Type B pancreatic cell (in vitro differentiated cells): ENCODE measurements around the gene CLEC2A. TPM values are rescaled to one million over a fixed set of nuclear protein-coding genes. Genes with fewer than 3 reads are reported as not detected.

Source experiments
- DNase-seq: peaks from one replicate; pipeline ENCODE4 v3.0.0; 2021; ENCODE audit warnings: mixed read lengths; ENCODE audit not compliant: unreplicated experiment; ENCODE audit errors: extremely low spot score
- H3K27ac Mint-ChIP-seq: 2 replicates; pipeline ENCODE4 v1.8.0; 2021; ENCODE audit warnings: mild to moderate bottlenecking, mixed read lengths
- H3K27me3 Mint-ChIP-seq: 2 replicates; pipeline ENCODE4 v1.8.0; 2021; ENCODE audit warnings: mixed read lengths
- H3K36me3 Mint-ChIP-seq: 2 replicates; pipeline ENCODE4 v1.8.0; 2021; ENCODE audit warnings: mixed read lengths
- H3K4me1 Mint-ChIP-seq: one replicate; pipeline ENCODE4 v1.8.0; 2021; ENCODE audit warnings: mixed read lengths; ENCODE audit not compliant: unreplicated experiment
- H3K4me3 Mint-ChIP-seq: 2 replicates; pipeline ENCODE4 v1.8.0; 2021; ENCODE audit warnings: mild to moderate bottlenecking, mixed read lengths
- H3K9me3 Mint-ChIP-seq: 2 replicates; pipeline ENCODE4 v1.8.0; 2021; ENCODE audit warnings: mixed read lengths
- total RNA-seq: library from RNA; stranded (reverse); gene quantifications from 2 replicates; pipeline ENCODE4 v1.2.1, GENCODE V29; 2021; ENCODE audit warnings: low replicate concordance
- TF ChIP-seq, protein P1 (sequence below): fragments of 200-600 bp; sonication (generic); conservative IDR thresholded peaks from 2 replicates; pipeline ENCODE4 v1.5.0; 2021; ENCODE audit warnings: antibody characterized with exemption, mild to moderate bottlenecking

CLEC2A gene
- total RNA-seq, 1 donor from 2014 or later, result not detected

DNA sequence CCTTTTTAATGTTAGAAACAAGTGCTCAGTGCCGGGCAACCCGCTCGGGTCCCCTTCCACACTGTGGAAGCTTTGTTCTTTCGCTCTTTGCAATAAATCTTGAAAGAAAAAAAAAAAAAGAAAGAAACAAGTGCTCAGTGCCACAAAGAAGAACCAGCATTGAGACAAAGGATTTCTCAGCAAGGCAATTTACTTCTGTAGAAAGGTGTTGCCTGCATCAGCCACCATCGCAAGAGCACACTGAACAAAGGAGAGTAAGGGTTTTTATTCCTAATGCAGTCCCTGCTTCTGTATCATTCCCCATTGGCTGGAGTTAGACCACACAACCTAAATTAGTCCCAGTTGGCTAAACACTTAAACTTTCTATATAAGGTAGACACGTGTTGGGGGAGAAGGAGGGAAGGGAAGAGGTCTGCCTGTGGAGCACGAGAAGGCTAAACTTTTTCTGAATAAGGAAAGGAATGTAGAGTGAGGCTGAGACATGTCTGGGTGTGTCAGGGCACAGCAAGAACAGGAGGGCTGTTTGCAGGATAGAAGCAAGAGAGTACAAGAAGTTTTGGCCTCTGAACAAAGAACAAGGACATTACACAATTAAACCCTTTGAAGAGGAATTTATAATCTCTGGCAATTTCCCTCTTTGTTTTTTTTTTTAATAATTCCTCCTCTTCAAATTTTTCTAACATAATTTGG lies 29.5 kb downstream of the CLEC2A start:
- TF ChIP-seq, protein P1, sequence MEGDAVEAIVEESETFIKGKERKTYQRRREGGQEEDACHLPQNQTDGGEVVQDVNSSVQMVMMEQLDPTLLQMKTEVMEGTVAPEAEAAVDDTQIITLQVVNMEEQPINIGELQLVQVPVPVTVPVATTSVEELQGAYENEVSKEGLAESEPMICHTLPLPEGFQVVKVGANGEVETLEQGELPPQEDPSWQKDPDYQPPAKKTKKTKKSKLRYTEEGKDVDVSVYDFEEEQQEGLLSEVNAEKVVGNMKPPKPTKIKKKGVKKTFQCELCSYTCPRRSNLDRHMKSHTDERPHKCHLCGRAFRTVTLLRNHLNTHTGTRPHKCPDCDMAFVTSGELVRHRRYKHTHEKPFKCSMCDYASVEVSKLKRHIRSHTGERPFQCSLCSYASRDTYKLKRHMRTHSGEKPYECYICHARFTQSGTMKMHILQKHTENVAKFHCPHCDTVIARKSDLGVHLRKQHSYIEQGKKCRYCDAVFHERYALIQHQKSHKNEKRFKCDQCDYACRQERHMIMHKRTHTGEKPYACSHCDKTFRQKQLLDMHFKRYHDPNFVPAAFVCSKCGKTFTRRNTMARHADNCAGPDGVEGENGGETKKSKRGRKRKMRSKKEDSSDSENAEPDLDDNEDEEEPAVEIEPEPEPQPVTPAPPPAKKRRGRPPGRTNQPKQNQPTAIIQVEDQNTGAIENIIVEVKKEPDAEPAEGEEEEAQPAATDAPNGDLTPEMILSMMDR, result no peak

GRCh38 chr12:9900930-9901329 lies 31.2 kb downstream of the CLEC2A start:
- DNase-seq, result no peak
- peaks cover 11% of the 10 kb centered on the region for H3K36me3 Mint-ChIP-seq
- no peak overlapping the region for H3K27ac Mint-ChIP-seq
- peaks cover 8% of the 10 kb centered on the region for H3K9me3 Mint-ChIP-seq
- TF ChIP-seq, protein P1, result no peak
- no peaks in the 10 kb centered on the region for H3K4me1 Mint-ChIP-seq
- H3K27me3 Mint-ChIP-seq, result peaks cover 3% of the 10 kb centered on the region
- no peak overlapping the region for H3K4me3 Mint-ChIP-seq

More for the DNA sequence above, 29.5 kb downstream of the CLEC2A start:
- H3K4me3 Mint-ChIP-seq, result no peak overlapping the region
- H3K4me1 Mint-ChIP-seq, result no peaks in the 10 kb centered on the region
- H3K9me3 Mint-ChIP-seq, result peaks cover 12% of the 10 kb centered on the region
- peaks cover 11% of the 10 kb centered on the region for H3K36me3 Mint-ChIP-seq
- H3K27ac Mint-ChIP-seq, result no peak overlapping the region
- peaks cover 3% of the 10 kb centered on the region for H3K27me3 Mint-ChIP-seq
- DNase-seq, result no peak

GRCh38 chr12:9899209-9899608 lies 33.0 kb downstream of the CLEC2A start:
- no peaks in the 10 kb centered on the region for H3K4me1 Mint-ChIP-seq
- TF ChIP-seq, protein P1, result no peak
- peaks cover 8% of the 10 kb centered on the region for H3K9me3 Mint-ChIP-seq
- no peak overlapping the region for H3K4me3 Mint-ChIP-seq
- peaks cover 7% of the 10 kb centered on the region for H3K36me3 Mint-ChIP-seq
- H3K27me3 Mint-ChIP-seq, result peaks cover 7% of the 10 kb centered on the region
- no peak overlapping the region for H3K27ac Mint-ChIP-seq
- DNase-seq, result no peak

- TF ChIP-seq, protein P1, result no peak
- no peaks in the 10 kb centered on the region for H3K4me1 Mint-ChIP-seq
These were observed 34.6 kb downstream of the CLEC2A start for GRCh38 chr12:9897535-9897934.

GRCh38 chr12:9895215-9895971 lies 36.8 kb downstream of the CLEC2A start:
- Mint-ChIP-seq H3K4me3 (no peak overlapping the region), H3K4me1 (no peaks in the 10 kb centered on the region), H3K27ac (no peak overlapping the region), H3K9me3 (no peaks in the 10 kb centered on the region), H3K36me3 (no peaks in the 10 kb centered on the region), H3K27me3 (peaks cover 7% of the 10 kb centered on the region)
- DNase-seq, result no peak
- TF ChIP-seq, protein P1, result no peak

More at GRCh38 chr12:9897535-9897934, 34.6 kb downstream of the CLEC2A start:
- Mint-ChIP-seq H3K9me3 (peaks cover under 1% of the 10 kb centered on the region), H3K4me3 (no peak overlapping the region), H3K36me3 (no peaks in the 10 kb centered on the region), H3K27me3 (peaks cover 7% of the 10 kb centered on the region), H3K27ac (no peak overlapping the region)
- no peak for DNase-seq
